Measurements from ENCODE around the gene MKNK2. TPM values are rescaled to one million over a fixed set of nuclear protein-coding genes. Genes with fewer than 3 reads are reported as not detected.

The MKNK2 gene
- polyA plus RNA-seq, 1 donor (not counting 4 experiments of a cell fraction or from before 2014, with no cell fraction given): 88.3 TPM

DNA sequence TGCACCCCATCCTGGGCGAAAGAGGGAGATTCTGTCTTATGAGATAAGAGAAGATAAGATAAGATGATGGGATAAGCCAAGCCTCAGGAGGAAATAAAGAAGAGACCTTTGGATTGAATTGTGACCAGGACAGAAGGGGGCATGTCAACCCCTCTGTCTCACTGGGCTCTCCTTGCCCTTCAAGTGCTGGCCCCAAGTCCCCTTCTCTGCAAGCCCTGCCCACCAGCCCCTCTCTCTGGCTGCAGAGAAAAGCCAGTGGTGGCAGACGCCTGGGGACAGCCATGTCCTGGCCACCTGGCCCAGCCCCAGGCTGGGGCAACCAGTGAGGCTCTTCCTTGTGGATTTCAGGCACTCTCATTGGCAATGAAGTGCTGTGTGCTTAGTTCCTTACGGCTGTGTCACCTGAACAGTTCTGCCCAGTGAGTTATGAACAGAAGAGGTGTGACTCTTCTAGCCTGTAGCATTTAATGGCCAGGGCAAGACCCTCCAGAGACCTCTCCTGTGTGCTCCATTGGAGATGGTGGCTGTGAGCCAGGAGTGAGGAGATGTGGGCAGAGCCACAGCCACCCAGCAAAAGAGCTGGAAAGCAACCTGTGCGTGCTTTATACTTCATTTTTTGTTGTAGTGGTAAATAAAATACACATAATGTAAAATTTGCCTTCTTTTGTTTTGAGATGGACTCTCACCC lies 29.4 kb downstream of the MKNK2 start:
- Histone ChIP-seq H3K79me2 (ENCODE audit: control insufficient read depth, insufficient read depth, low read length) (no peaks in the 10 kb centered on the region), H3K27me3 (ENCODE audit: control insufficient read depth, extremely low read depth, insufficient read depth, low read length) (no peaks in the 10 kb centered on the region), H3K4me2 (ENCODE audit: control insufficient read depth, extremely low read depth, insufficient read depth, low read depth, low read length) (no peak overlapping the region), H3K4me1 (ENCODE audit: control insufficient read depth, extremely low read depth, insufficient read depth, low read length) (no peaks in the 10 kb centered on the region), H3K27ac (ENCODE audit: control insufficient read depth, insufficient read depth, low read length) (no peak overlapping the region), H2AFZ (ENCODE audit: control insufficient read depth, low read length) (no peak overlapping the region), H3K36me3 (ENCODE audit: control insufficient read depth in 2 of 2, extremely low read depth in 1 of 2, insufficient read depth in 2 of 2, low read length in 2 of 2) (no peaks in the 10 kb centered on the region), H3K9ac (ENCODE audit: control insufficient read depth, extremely low read depth, insufficient read depth, low read length) (no peak overlapping the region), H3K9me3 (ENCODE audit: control insufficient read depth, low read depth, low read length) (no peaks in the 10 kb centered on the region), H3K9me1 (ENCODE audit: control insufficient read depth, extremely low read depth, insufficient read depth, low read length) (no peaks in the 10 kb centered on the region), H3K4me3 (ENCODE audit: control insufficient read depth in 2 of 3, extremely low read depth in 1 of 3, insufficient read depth in 2 of 3, low read depth in 1 of 3, low read length in 3 of 3) (no peak overlapping the region), H4K20me1 (ENCODE audit: control insufficient read depth, extremely low read depth, insufficient read depth, low read length) (no peaks in the 10 kb centered on the region)
- no peak for FAIRE-seq
- TF ChIP-seq, protein P1, sequence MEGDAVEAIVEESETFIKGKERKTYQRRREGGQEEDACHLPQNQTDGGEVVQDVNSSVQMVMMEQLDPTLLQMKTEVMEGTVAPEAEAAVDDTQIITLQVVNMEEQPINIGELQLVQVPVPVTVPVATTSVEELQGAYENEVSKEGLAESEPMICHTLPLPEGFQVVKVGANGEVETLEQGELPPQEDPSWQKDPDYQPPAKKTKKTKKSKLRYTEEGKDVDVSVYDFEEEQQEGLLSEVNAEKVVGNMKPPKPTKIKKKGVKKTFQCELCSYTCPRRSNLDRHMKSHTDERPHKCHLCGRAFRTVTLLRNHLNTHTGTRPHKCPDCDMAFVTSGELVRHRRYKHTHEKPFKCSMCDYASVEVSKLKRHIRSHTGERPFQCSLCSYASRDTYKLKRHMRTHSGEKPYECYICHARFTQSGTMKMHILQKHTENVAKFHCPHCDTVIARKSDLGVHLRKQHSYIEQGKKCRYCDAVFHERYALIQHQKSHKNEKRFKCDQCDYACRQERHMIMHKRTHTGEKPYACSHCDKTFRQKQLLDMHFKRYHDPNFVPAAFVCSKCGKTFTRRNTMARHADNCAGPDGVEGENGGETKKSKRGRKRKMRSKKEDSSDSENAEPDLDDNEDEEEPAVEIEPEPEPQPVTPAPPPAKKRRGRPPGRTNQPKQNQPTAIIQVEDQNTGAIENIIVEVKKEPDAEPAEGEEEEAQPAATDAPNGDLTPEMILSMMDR (optimal IDR thresholded peaks at IDR 0.05 in 1 of 3, IDR thresholded peaks at IDR 0.05 in 1 of 3, conservative IDR thresholded peaks at IDR 0.05 in 1 of 3; ENCODE audit: extremely low read depth in 1 of 3, insufficient read depth in 2 of 3, low read length in 3 of 3): no peak
- no peak for TF ChIP-seq EZH2 (IDR thresholded peaks at IDR 0.05; ENCODE audit: low read length)
- DNase-seq (ENCODE audit: low read depth, low spot score): no peak
- dilution Hi-C loops (cut with MboI; ENCODE audit: extremely low pct_ligation_motif_present, low sequenced_read_pairs): no loop called here

DNA sequence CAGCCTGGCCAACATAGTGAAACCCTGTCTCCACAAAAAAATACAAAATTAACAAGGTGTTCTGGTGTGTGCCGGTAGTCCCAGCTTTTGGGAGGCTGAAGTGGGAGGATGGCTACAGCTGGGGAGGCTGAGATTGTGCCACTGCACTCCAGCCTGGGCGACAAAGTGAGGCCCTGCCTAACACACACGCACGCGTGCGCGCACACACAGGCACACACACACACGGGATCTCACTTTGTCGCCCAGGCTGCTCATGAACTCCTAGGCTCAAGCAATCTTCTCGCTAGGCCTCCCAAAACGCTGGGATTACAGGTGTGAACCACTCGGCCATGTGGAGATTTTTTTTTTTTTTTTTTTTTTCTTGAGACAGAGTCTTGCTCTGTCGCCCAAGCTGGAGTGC lies 32.3 kb downstream of the MKNK2 start:
- Histone ChIP-seq H2AFZ (ENCODE audit: control insufficient read depth, low read length) (no peak overlapping the region), H3K4me3 (ENCODE audit: control insufficient read depth in 2 of 3, extremely low read depth in 1 of 3, insufficient read depth in 2 of 3, low read depth in 1 of 3, low read length in 3 of 3) (no peak overlapping the region), H3K9me1 (ENCODE audit: control insufficient read depth, extremely low read depth, insufficient read depth, low read length) (no peaks in the 10 kb centered on the region), H3K9ac (ENCODE audit: control insufficient read depth, extremely low read depth, insufficient read depth, low read length) (no peak overlapping the region), H3K4me1 (ENCODE audit: control insufficient read depth, extremely low read depth, insufficient read depth, low read length) (peaks cover 5% of the 10 kb centered on the region), H3K27ac (ENCODE audit: control insufficient read depth, insufficient read depth, low read length) (no peak overlapping the region), H3K79me2 (ENCODE audit: control insufficient read depth, insufficient read depth, low read length) (peaks cover 11% of the 10 kb centered on the region), H3K4me2 (ENCODE audit: control insufficient read depth, extremely low read depth, insufficient read depth, low read depth, low read length) (no peak overlapping the region), H3K36me3 (ENCODE audit: control insufficient read depth in 2 of 2, extremely low read depth in 1 of 2, insufficient read depth in 2 of 2, low read length in 2 of 2) (no peaks in the 10 kb centered on the region), H4K20me1 (ENCODE audit: control insufficient read depth, extremely low read depth, insufficient read depth, low read length) (no peaks in the 10 kb centered on the region), H3K27me3 (ENCODE audit: control insufficient read depth, extremely low read depth, insufficient read depth, low read length) (no peaks in the 10 kb centered on the region), H3K9me3 (ENCODE audit: control insufficient read depth, low read depth, low read length) (no peaks in the 10 kb centered on the region)
- FAIRE-seq: no peak
- DNase-seq (ENCODE audit: low read depth, low spot score): no peak
- TF ChIP-seq EZH2 (IDR thresholded peaks at IDR 0.05; ENCODE audit: low read length): no peak
- TF ChIP-seq, protein P1 (optimal IDR thresholded peaks at IDR 0.05 in 1 of 3, IDR thresholded peaks at IDR 0.05 in 1 of 3, conservative IDR thresholded peaks at IDR 0.05 in 1 of 3; ENCODE audit: extremely low read depth in 1 of 3, insufficient read depth in 2 of 3, low read length in 3 of 3): no peak
- dilution Hi-C loops (cut with MboI; ENCODE audit: extremely low pct_ligation_motif_present, low sequenced_read_pairs): no loop called here
